ENCODE measurements around the gene SLIRP. TPM values are rescaled to one million over a fixed set of nuclear protein-coding genes. Genes with fewer than 3 reads are reported as not detected.
"Not testable (repeated sequence)": the region's sequence is repeated elsewhere in the genome, so short reads cannot be mapped to it uniquely, and the experiment has no call there.

SLIRP gene
- 125 and 128 TPM in 2 replicates for total RNA-seq (ENCODE audit: low replicate concordance)
- long read RNA-seq, transcript SLIRP-209 (4 exons, 408 nt), result major isoform, 26 of 31 reads
- long read RNA-seq, partial matches to known transcripts, result 0 of 31 reads
- long read RNA-seq, other reads (novel, unspliced or antisense), result 2 of 31 reads

DNA sequence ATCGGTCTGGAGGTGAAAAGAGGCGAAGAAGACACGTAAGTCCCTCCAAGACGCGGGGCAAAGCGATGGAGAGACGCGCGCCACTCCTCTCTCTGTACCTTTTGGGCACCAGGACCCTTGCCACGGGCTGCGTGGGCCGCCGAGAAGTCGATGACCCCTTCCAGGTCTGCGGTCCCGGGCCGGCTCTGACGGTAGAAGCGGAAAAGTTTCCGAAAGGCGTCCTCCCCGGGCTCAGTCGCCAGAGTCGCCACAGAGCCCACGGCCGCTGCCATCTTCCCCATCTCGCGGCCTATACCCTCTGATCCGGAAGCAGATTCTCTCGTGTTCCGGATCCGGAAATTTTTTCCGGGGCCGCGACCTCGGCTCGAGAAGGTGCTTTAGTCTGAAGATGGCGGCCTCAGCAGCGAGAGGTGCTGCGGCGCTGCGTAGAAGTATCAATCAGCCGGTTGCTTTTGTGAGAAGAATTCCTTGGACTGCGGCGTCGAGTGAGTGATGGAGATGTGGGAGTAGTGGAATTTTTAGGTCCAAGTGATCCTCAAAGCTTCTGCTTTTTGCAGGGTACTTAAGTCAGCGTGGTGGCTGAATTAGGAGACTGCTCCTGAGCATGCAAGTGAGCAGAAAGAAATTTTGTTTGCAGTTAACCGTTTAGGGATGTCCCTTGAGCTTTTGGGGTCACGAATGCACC lies at the start of gene SLIRP, which contains the start of gene ALKBH1:
Gene SLIRP (plus strand): TSS at position 380 of the 685 bp plus-strand sequence. CDS start 9 bp downstream, at position 389.
Gene ALKBH1 (minus strand): TSS at position 300 of the 685 bp plus-strand sequence. CDS start 19 bp downstream, at position 281.
- no peak for TF ChIP-seq CTCF (conservative IDR thresholded peaks at IDR 0.05)
- Mint-ChIP-seq H3K27me3 (no peaks in the 10 kb centered on the region), H3K4me3 (peak within 1 kb of the TSS; percentile 93), H3K27ac (peak within 1 kb of the TSS; percentile 85), H3K9me3 (no peaks in the 10 kb centered on the region), H3K36me3 (peaks cover 10% of the 10 kb centered on the region), H3K4me1 (ENCODE audit: unreplicated experiment) (peaks cover 30% of the 10 kb centered on the region)
- peak; percentile 84 for DNase-seq (ENCODE audit: extremely low spot score, unreplicated experiment)

GRCh38 chr14:77659831-77660230 lies 48.1 kb upstream of the SLIRP start:
- Mint-ChIP-seq H3K4me3 (no peak overlapping the region), H3K36me3 (no peaks in the 10 kb centered on the region), H3K4me1 (ENCODE audit: unreplicated experiment) (peaks cover 27% of the 10 kb centered on the region), H3K27ac (no peak overlapping the region), H3K9me3 (no peaks in the 10 kb centered on the region), H3K27me3 (peaks cover 8% of the 10 kb centered on the region)
- TF ChIP-seq CTCF (conservative IDR thresholded peaks at IDR 0.05), result no peak
- DNase-seq (ENCODE audit: extremely low spot score, unreplicated experiment), result no peak

DNA sequence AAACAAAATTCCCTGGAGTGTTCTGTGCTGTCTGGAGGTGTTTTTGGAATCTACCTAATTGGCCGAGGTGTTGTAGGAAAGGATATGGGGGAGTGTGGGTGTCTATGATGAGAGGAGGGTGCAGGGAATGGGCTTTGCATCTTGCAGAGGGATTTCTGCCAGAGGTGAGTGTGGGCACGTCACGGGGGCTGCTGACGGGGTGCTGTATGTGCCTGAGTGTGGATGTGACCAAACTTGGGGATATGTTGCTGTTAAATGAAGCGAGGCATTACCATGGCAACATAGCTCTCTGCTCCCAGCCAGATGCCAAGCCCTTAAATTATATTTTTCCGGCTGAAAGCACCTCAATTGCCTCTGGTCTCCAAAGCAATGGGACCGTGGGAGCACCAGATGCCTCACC lies 47.1 kb upstream of the SLIRP start:
- Mint-ChIP-seq H3K27ac (peak overlapping the region; percentile 46), H3K4me3 (no peak overlapping the region)

GRCh38 chr14:77661562-77661961 lies 46.3 kb upstream of the SLIRP start:
- H3K9me3 Mint-ChIP-seq; H3K27me3 Mint-ChIP-seq; H3K4me3 Mint-ChIP-seq; H3K36me3 Mint-ChIP-seq; DNase-seq (ENCODE audit: extremely low spot score, unreplicated experiment): not testable (repeated sequence)
- Mint-ChIP-seq H3K27ac (peak overlapping the region; percentile 41), H3K4me1 (ENCODE audit: unreplicated experiment) (peaks cover 21% of the 10 kb centered on the region)

More for the DNA sequence above, 47.1 kb upstream of the SLIRP start:
- H3K27me3 Mint-ChIP-seq, result peaks cover 4% of the 10 kb centered on the region
- no peaks in the 10 kb centered on the region for H3K9me3 Mint-ChIP-seq
- DNase-seq (ENCODE audit: extremely low spot score, unreplicated experiment), result no peak
- H3K36me3 Mint-ChIP-seq, result no peaks in the 10 kb centered on the region
- peaks cover 21% of the 10 kb centered on the region for H3K4me1 Mint-ChIP-seq (ENCODE audit: unreplicated experiment)
- TF ChIP-seq CTCF (conservative IDR thresholded peaks at IDR 0.05), result no peak

DNA sequence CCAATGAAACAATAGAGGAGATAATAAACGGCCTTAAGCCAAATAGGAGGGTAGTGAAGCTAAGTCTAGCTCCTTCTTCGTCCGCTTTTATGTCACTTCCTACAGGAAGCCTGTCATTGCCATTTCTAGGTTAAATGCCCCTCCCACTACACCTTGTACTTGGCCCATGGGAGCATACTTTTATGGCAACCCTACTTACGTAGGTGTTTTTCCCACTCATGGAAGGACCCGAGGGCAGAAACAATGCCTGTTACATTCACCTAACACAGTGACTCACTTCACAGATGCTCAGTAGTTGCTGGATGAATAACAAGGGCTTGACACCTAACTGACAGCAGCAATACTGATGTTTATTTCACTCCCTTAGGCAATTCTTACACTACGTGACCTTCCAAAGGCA lies 44.6 kb upstream of the SLIRP start:
- Mint-ChIP-seq H3K27me3 (peaks cover 4% of the 10 kb centered on the region), H3K4me3 (peak overlapping the region; percentile 39), H3K4me1 (ENCODE audit: unreplicated experiment) (peaks cover 21% of the 10 kb centered on the region), H3K36me3 (no peaks in the 10 kb centered on the region), H3K9me3 (no peaks in the 10 kb centered on the region), H3K27ac (peak overlapping the region; percentile 93)
- no peak for DNase-seq (ENCODE audit: extremely low spot score, unreplicated experiment)
- TF ChIP-seq CTCF (conservative IDR thresholded peaks at IDR 0.05), result no peak

DNA sequence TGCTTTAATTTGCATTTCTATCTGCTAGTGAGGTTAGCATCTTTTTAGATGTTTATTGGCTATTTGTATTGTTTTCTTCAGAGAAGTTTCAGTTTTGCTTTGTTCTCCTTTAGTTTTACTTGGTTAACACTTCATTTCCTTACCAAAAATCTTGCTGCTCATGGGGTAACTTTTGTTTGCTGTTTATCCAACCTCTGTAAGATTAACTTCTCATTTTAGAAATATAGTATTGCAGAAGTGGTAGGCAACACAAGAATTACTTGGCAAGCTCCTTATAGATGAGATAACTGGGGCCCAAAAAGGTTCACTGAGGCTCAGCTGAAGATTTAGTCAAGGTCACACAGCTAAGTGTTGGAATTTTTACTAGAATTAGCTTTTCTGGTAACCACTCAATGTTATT lies 40.6 kb upstream of the SLIRP start:
- H3K4me3 Mint-ChIP-seq, result no peak overlapping the region
- DNase-seq (ENCODE audit: extremely low spot score, unreplicated experiment), result no peak
- no peak for TF ChIP-seq CTCF (conservative IDR thresholded peaks at IDR 0.05)
- no peak overlapping the region for H3K27ac Mint-ChIP-seq
- no peaks in the 10 kb centered on the region for H3K27me3 Mint-ChIP-seq
- H3K4me1 Mint-ChIP-seq (ENCODE audit: unreplicated experiment), result peaks cover 7% of the 10 kb centered on the region
- no peaks in the 10 kb centered on the region for H3K36me3 Mint-ChIP-seq
- no peaks in the 10 kb centered on the region for H3K9me3 Mint-ChIP-seq
